Measurements from ENCODE around the gene ARL10. TPM values are rescaled to one million over a fixed set of nuclear protein-coding genes. Genes with fewer than 3 reads are reported as not detected.
A peak's percentile ranks its signal among the peaks of the same experiment; 100 is the strongest.

Gene ARL10
- polyA plus RNA-seq, 1 of the 3 experiments (the other 2 are of a cell fraction) = 4.6 TPM

- TF ChIP-seq, protein P1, sequence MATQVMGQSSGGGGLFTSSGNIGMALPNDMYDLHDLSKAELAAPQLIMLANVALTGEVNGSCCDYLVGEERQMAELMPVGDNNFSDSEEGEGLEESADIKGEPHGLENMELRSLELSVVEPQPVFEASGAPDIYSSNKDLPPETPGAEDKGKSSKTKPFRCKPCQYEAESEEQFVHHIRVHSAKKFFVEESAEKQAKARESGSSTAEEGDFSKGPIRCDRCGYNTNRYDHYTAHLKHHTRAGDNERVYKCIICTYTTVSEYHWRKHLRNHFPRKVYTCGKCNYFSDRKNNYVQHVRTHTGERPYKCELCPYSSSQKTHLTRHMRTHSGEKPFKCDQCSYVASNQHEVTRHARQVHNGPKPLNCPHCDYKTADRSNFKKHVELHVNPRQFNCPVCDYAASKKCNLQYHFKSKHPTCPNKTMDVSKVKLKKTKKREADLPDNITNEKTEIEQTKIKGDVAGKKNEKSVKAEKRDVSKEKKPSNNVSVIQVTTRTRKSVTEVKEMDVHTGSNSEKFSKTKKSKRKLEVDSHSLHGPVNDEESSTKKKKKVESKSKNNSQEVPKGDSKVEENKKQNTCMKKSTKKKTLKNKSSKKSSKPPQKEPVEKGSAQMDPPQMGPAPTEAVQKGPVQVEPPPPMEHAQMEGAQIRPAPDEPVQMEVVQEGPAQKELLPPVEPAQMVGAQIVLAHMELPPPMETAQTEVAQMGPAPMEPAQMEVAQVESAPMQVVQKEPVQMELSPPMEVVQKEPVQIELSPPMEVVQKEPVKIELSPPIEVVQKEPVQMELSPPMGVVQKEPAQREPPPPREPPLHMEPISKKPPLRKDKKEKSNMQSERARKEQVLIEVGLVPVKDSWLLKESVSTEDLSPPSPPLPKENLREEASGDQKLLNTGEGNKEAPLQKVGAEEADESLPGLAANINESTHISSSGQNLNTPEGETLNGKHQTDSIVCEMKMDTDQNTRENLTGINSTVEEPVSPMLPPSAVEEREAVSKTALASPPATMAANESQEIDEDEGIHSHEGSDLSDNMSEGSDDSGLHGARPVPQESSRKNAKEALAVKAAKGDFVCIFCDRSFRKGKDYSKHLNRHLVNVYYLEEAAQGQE (IDR thresholded peaks at IDR 0.05; ENCODE audit: low read depth, low read length) = 0 out of 2 replicates have a peak, but pooled peaks have one; percentile 10
- TF ChIP-seq TCF12 (IDR thresholded peaks at IDR 0.05) (peak; percentile 33; the same call in 1 of the 2 replicates), FOSL2 (IDR thresholded peaks at IDR 0.05; ENCODE audit: borderline replicate concordance, low read depth) (no peak), CHD2 (IDR thresholded peaks at IDR 0.05; ENCODE audit: low read length, partially characterized antibody) (peak; percentile 100), SMC3 (IDR thresholded peaks at IDR 0.05; ENCODE audit: low read depth, low read length) (no peak), ELF1 (IDR thresholded peaks at IDR 0.05) (0 out of 2 replicates have a peak, but pooled peaks have one; percentile 7), RCOR1 (IDR thresholded peaks at IDR 0.05; ENCODE audit: low read length) (no peak), POLR2AphosphoS5 (IDR thresholded peaks at IDR 0.05; ENCODE audit: low read depth, low read length) (peak; percentile 98), SIN3A (IDR thresholded peaks at IDR 0.05; ENCODE audit: borderline replicate concordance, low read depth, low read length) (peak; percentile 93; the same call in 1 of the 2 replicates), YY1 (IDR thresholded peaks at IDR 0.05; ENCODE audit: low read depth) (no peak), FOXJ3 (CRISPR knock-in tag; IDR thresholded peaks at IDR 0.05) (no peak), TEAD4 (IDR thresholded peaks at IDR 0.05; ENCODE audit: borderline replicate concordance, insufficient read depth) (no peak), MXI1 (IDR thresholded peaks at IDR 0.05; ENCODE audit: low read depth, low read length) (peak; percentile 56), RFX5 (IDR thresholded peaks at IDR 0.05; ENCODE audit: low read length) (no peak), ZBTB33 (IDR thresholded peaks at IDR 0.05; ENCODE audit: borderline replicate concordance, low read depth) (peak; percentile 99), EZH2phosphoT487 (IDR thresholded peaks at IDR 0.05; ENCODE audit: borderline replicate concordance, low read depth) (no peak), NRF1 (IDR thresholded peaks at IDR 0.05; ENCODE audit: low read depth, low read length) (no peak)
- TF ChIP-seq, protein P2, sequence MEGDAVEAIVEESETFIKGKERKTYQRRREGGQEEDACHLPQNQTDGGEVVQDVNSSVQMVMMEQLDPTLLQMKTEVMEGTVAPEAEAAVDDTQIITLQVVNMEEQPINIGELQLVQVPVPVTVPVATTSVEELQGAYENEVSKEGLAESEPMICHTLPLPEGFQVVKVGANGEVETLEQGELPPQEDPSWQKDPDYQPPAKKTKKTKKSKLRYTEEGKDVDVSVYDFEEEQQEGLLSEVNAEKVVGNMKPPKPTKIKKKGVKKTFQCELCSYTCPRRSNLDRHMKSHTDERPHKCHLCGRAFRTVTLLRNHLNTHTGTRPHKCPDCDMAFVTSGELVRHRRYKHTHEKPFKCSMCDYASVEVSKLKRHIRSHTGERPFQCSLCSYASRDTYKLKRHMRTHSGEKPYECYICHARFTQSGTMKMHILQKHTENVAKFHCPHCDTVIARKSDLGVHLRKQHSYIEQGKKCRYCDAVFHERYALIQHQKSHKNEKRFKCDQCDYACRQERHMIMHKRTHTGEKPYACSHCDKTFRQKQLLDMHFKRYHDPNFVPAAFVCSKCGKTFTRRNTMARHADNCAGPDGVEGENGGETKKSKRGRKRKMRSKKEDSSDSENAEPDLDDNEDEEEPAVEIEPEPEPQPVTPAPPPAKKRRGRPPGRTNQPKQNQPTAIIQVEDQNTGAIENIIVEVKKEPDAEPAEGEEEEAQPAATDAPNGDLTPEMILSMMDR (IDR thresholded peaks at IDR 0.05) = peak; percentile 30
- TF ChIP-seq, protein P3, sequence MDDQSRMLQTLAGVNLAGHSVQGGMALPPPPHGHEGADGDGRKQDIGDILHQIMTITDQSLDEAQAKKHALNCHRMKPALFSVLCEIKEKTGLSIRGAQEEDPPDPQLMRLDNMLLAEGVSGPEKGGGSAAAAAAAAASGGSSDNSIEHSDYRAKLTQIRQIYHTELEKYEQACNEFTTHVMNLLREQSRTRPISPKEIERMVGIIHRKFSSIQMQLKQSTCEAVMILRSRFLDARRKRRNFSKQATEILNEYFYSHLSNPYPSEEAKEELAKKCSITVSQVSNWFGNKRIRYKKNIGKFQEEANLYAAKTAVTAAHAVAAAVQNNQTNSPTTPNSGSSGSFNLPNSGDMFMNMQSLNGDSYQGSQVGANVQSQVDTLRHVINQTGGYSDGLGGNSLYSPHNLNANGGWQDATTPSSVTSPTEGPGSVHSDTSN (IDR thresholded peaks at IDR 0.05) = no peak
- TF ChIP-seq, protein P4, sequence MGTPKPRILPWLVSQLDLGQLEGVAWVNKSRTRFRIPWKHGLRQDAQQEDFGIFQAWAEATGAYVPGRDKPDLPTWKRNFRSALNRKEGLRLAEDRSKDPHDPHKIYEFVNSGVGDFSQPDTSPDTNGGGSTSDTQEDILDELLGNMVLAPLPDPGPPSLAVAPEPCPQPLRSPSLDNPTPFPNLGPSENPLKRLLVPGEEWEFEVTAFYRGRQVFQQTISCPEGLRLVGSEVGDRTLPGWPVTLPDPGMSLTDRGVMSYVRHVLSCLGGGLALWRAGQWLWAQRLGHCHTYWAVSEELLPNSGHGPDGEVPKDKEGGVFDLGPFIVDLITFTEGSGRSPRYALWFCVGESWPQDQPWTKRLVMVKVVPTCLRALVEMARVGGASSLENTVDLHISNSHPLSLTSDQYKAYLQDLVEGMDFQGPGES (IDR thresholded peaks at IDR 0.05; ENCODE audit: low read depth, low read length) = no peak
Measured at GRCh38 chr5:176361437-176362232, 3.7 kb upstream of the ARL10 start, which contains the start of gene KIAA1191 (continued).

Data from SK-N-SH (cell line).